ENCODE results near the gene IFT80. TPM values are rescaled to one million over a fixed set of nuclear protein-coding genes. Genes with fewer than 3 reads are reported as not detected.
A peak's percentile ranks its signal among the peaks of the same experiment; 100 is the strongest.

IFT80 gene
- polyA plus RNA-seq, 3 donors = 1.3 to 7.7 (median 1.4) TPM

DNA sequence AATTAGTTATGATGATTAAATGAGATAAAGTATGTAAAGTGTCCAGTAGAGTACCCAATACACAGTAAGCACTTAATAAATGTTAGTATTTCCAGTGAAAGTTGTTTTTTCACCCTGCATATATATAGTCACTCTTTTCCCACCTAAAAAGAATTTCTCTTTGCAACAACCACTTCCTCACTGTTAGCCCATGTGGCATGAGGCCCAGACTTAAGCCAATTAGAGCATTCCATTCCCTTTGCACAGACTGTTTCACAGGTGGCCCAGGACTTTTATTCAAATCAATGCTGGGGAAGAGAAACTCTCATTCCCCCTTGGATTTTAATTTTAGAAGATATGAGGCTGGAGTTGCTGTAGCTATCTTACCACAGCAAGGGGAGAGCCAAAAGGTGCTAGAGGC is 3.7 kb downstream of the IFT80 start:
- Histone ChIP-seq H3K9ac (ENCODE audit: insufficient read depth, low read length, poor library complexity, severe bottlenecking) (no peak overlapping the region), H3K36me3 (replicated peaks in 1 of 2; ENCODE audit: control insufficient read depth in 1 of 2, insufficient read depth in 2 of 2, low read length in 2 of 2) (no peaks in the 10 kb centered on the region), H3K27me3 (ENCODE audit: control insufficient read depth in 2 of 2, insufficient read depth in 2 of 2, low read length in 2 of 2) (no peaks in the 10 kb centered on the region), H3K4me3 (replicated peaks in 1 of 3; ENCODE audit: low read depth in 2 of 3, low read length in 3 of 3) (no peak overlapping the region), H3K9me3 (replicated peaks in 1 of 2; ENCODE audit: control insufficient read depth in 1 of 2, insufficient read depth in 1 of 2, low read length in 2 of 2) (no peaks in the 10 kb centered on the region), H2AFZ (ENCODE audit: insufficient read depth, low read depth, low read length, poor library complexity, severe bottlenecking) (no peak overlapping the region), H3K4me1 (ENCODE audit: control insufficient read depth in 1 of 2, insufficient read depth in 2 of 2, low read length in 2 of 2) (peaks cover 5 to 9% of the 10 kb centered on the region in 2 donors), H3K79me2 (ENCODE audit: insufficient read depth, low read length) (peaks cover 33% of the 10 kb centered on the region), H3K27ac (ENCODE audit: low read depth in 1 of 2, low read length in 2 of 2) (no peak overlapping the region), H4K20me1 (ENCODE audit: insufficient read depth, low read length) (no peaks in the 10 kb centered on the region), H3K4me2 (replicated peaks; ENCODE audit: extremely low read depth, low read length, poor library complexity, severe bottlenecking) (no peak overlapping the region)
- intact Hi-C loops (cut with micrococcal nuclease) = loop anchor here (5.0 kb wide), 1 partner anchor 172 kb away; the partner anchor contains the start of gene KPNA4 (in 2 of the 2)
- Mint-ChIP-seq H3K27me3 (ENCODE audit: low read depth in 3 of 3) (no peaks in the 10 kb centered on the region), H3K27ac (no peak overlapping the region), H3K4me1 (peaks cover 12% of the 10 kb centered on the region), H3K9me3 (no peaks in the 10 kb centered on the region), H3K4me3 (no peak overlapping the region), H3K36me3 (no peaks in the 10 kb centered on the region)
- TF ChIP-seq, protein P1, sequence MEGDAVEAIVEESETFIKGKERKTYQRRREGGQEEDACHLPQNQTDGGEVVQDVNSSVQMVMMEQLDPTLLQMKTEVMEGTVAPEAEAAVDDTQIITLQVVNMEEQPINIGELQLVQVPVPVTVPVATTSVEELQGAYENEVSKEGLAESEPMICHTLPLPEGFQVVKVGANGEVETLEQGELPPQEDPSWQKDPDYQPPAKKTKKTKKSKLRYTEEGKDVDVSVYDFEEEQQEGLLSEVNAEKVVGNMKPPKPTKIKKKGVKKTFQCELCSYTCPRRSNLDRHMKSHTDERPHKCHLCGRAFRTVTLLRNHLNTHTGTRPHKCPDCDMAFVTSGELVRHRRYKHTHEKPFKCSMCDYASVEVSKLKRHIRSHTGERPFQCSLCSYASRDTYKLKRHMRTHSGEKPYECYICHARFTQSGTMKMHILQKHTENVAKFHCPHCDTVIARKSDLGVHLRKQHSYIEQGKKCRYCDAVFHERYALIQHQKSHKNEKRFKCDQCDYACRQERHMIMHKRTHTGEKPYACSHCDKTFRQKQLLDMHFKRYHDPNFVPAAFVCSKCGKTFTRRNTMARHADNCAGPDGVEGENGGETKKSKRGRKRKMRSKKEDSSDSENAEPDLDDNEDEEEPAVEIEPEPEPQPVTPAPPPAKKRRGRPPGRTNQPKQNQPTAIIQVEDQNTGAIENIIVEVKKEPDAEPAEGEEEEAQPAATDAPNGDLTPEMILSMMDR (IDR thresholded peaks at IDR 0.05) = no peak
- no peak for DNase-seq

- Histone ChIP-seq H3K4me3 (replicated peaks in 1 of 3; ENCODE audit: low read depth in 2 of 3, low read length in 3 of 3) (no peak overlapping the region), H3K27ac (ENCODE audit: low read depth in 1 of 2, low read length in 2 of 2) (no peak overlapping the region), H3K4me2 (replicated peaks; ENCODE audit: extremely low read depth, low read length, poor library complexity, severe bottlenecking) (no peak overlapping the region), H3K79me2 (ENCODE audit: insufficient read depth, low read length) (peaks cover 25% of the 10 kb centered on the region), H3K36me3 (replicated peaks in 1 of 2; ENCODE audit: control insufficient read depth in 1 of 2, insufficient read depth in 2 of 2, low read length in 2 of 2) (no peaks in the 10 kb centered on the region), H2AFZ (ENCODE audit: insufficient read depth, low read depth, low read length, poor library complexity, severe bottlenecking) (no peak overlapping the region), H3K4me1 (ENCODE audit: control insufficient read depth in 1 of 2, insufficient read depth in 2 of 2, low read length in 2 of 2) (peaks cover 5 to 9% of the 10 kb centered on the region in 2 donors), H3K9ac (ENCODE audit: insufficient read depth, low read length, poor library complexity, severe bottlenecking) (no peak overlapping the region), H4K20me1 (ENCODE audit: insufficient read depth, low read length) (no peaks in the 10 kb centered on the region), H3K27me3 (ENCODE audit: control insufficient read depth in 2 of 2, insufficient read depth in 2 of 2, low read length in 2 of 2) (no peaks in the 10 kb centered on the region), H3K9me3 (replicated peaks in 1 of 2; ENCODE audit: control insufficient read depth in 1 of 2, insufficient read depth in 1 of 2, low read length in 2 of 2) (no peaks in the 10 kb centered on the region)
- Mint-ChIP-seq H3K4me3 (no peak overlapping the region), H3K36me3 (no peaks in the 10 kb centered on the region), H3K27me3 (ENCODE audit: low read depth in 3 of 3) (no peaks in the 10 kb centered on the region), H3K9me3 (no peaks in the 10 kb centered on the region), H3K4me1 (peaks cover 12% of the 10 kb centered on the region), H3K27ac (peak overlapping the region in 1 of 7 donors; percentile 29)
- no CpG with 5 or more reads among the region's 3 CpGs for WGBS (ENCODE audit: insufficient coverage)
- intact Hi-C loops (cut with micrococcal nuclease) = no loop called here
- no peak for DNase-seq
- TF ChIP-seq, protein P1 (IDR thresholded peaks at IDR 0.05) = no peak
These were observed 5.0 kb downstream of the IFT80 start for GRCh38 chr3:160394009-160394392.
